ENCODE measurements around the gene DUOXA2.
"Not testable (repeated sequence)": the region's sequence is repeated elsewhere in the genome, so short reads cannot be mapped to it uniquely, and the experiment has no call there.

The DUOXA2 gene

GRCh38 chr15:45097466-45097865 is 16.7 kb upstream of the DUOXA2 start:
- DNase-seq: no peak

GRCh38 chr15:45099549-45100165 is 14.5 kb upstream of the DUOXA2 start:
- DNase-seq: no peak

- DNase-seq: no peak
Measured at GRCh38 chr15:45100884-45101625, 13.1 kb upstream of the DUOXA2 start.

- no peak for DNase-seq
Measured at GRCh38 chr15:45101749-45102148, 12.4 kb upstream of the DUOXA2 start.

- no peak for DNase-seq
Measured at GRCh38 chr15:45102226-45102625, 11.9 kb upstream of the DUOXA2 start.

GRCh38 chr15:45104170-45104569 is 10.0 kb upstream of the DUOXA2 start:
- not testable (repeated sequence) for DNase-seq

- DNase-seq: no peak
Measured at GRCh38 chr15:45105586-45105985, 8.5 kb upstream of the DUOXA2 start.

GRCh38 chr15:45106002-45106790 is 7.9 kb upstream of the DUOXA2 start:
- DNase-seq: no peak

- no peak for DNase-seq
Measured at GRCh38 chr15:45107941-45108630, 6.0 kb upstream of the DUOXA2 start.

GRCh38 chr15:45110256-45110820 is 3.8 kb upstream of the DUOXA2 start:
- no peak for DNase-seq

- no peak for DNase-seq
Measured at GRCh38 chr15:45111390-45112142, 2.6 kb upstream of the DUOXA2 start.

- no peak for DNase-seq
Measured at GRCh38 chr15:45112143-45112590, 2.0 kb upstream of the DUOXA2 start.

GRCh38 chr15:45112591-45113379 is 1.3 kb upstream of the DUOXA2 start:
- no peak for DNase-seq

- no peak for DNase-seq
Measured at GRCh38 chr15:45113380-45113990, 641 bp upstream of the DUOXA2 start.

- no peak for DNase-seq
Measured at GRCh38 chr15:45114751-45115085, 592 bp downstream of the DUOXA2 start.

GRCh38 chr15:45115312-45115820 is 1.2 kb downstream of the DUOXA2 start:
- DNase-seq: no peak

- DNase-seq: no peak
Measured at GRCh38 chr15:45116006-45116481, 1.9 kb downstream of the DUOXA2 start.

GRCh38 chr15:45116482-45117307 is 2.6 kb downstream of the DUOXA2 start:
- no peak for DNase-seq

- no peak for DNase-seq
Measured at GRCh38 chr15:45117308-45118130, 3.4 kb downstream of the DUOXA2 start.
